OCI-LY3 (cell line): ENCODE results near the gene USP31.

Experiments used
- CTCF ChIP-seq: fragments of 200-600, 300-600 bp; sonication (generic); IDR thresholded peaks from 2 replicates; pipeline ENCODE4 v1.5.1; 2014; ENCODE audit warnings: antibody characterized with exemption, low read length, low read depth
- EZH2phosphoT487 ChIP-seq: fragments of 200-600 bp; shearing (Covaris generic); IDR thresholded peaks from 2 replicates; pipeline ENCODE4 v1.6.1; 2018; ENCODE audit warnings: antibody characterized with exemption, mixed run types, low read depth

GRCh38 chr16:23110257-23110899, 38.9 kb downstream of the USP31 start:
- TF ChIP-seq CTCF (no peak), EZH2phosphoT487 (no peak)
